Smooth muscle cell of the brain vasculature (primary cell): ENCODE measurements around the gene GATD1.

Experiments used
- DNase-seq: peaks from one replicate; pipeline ENCODE4 v3.0.0-alpha.2; 2012; ENCODE audit warnings: low read depth, low spot score

Gene GATD1

GRCh38 chr11:727281-727701, 50.0 kb downstream of the GATD1 start:
- no peak for DNase-seq

- DNase-seq: no peak
Measured at GRCh38 chr11:726278-727220, 50.7 kb downstream of the GATD1 start.

- DNase-seq: no peak
Measured at GRCh38 chr11:725624-726202, 51.6 kb downstream of the GATD1 start.

GRCh38 chr11:724778-725386, 52.4 kb downstream of the GATD1 start:
- no peak for DNase-seq

- DNase-seq: no peak
Measured at GRCh38 chr11:724049-724777, 53.1 kb downstream of the GATD1 start.

- DNase-seq: no peak
Measured at GRCh38 chr11:723120-723883, 54.0 kb downstream of the GATD1 start.

- no peak for DNase-seq
Measured at GRCh38 chr11:722346-722811, 54.9 kb downstream of the GATD1 start.

GRCh38 chr11:721741-722345, 55.4 kb downstream of the GATD1 start:
- no peak for DNase-seq

- no peak for DNase-seq
Measured at GRCh38 chr11:721247-721740, 56.0 kb downstream of the GATD1 start.

- DNase-seq: no peak
Measured at GRCh38 chr11:720642-721246, 56.5 kb downstream of the GATD1 start.

GRCh38 chr11:720017-720641, 57.2 kb downstream of the GATD1 start:
- DNase-seq: no peak

GRCh38 chr11:719214-720016, 57.9 kb downstream of the GATD1 start:
- no peak for DNase-seq
